Measurements from ENCODE around the gene SLC4A1AP.
"Not testable (repeated sequence)": the region's sequence is repeated elsewhere in the genome, so short reads cannot be mapped to it uniquely, and the experiment has no call there.

SLC4A1AP gene

GRCh38 chr2:27663285-27664153 is at the start of gene SLC4A1AP, which contains the start of gene SUPT7L:
Gene SLC4A1AP, plus strand, starts transcription at chr2:27663889. Its CDS starts 26 bp downstream, at chr2:27663915.
Gene SUPT7L, minus strand, starts transcription at chr2:27663614. Its CDS starts 1,422 bp downstream, at chr2:27662192.
- peak; percentile 90 for DNase-seq (ENCODE audit: low spot score)

- DNase-seq (ENCODE audit: low spot score), result no peak
Observed at GRCh38 chr2:27613985-27614384, 49.7 kb upstream of the SLC4A1AP start.

GRCh38 chr2:27615316-27615715 is 48.4 kb upstream of the SLC4A1AP start:
- DNase-seq (ENCODE audit: low spot score), result no peak

- DNase-seq (ENCODE audit: low spot score), result no peak
Observed at GRCh38 chr2:27621524-27621923, 42.2 kb upstream of the SLC4A1AP start.

GRCh38 chr2:27622921-27623384 is 40.7 kb upstream of the SLC4A1AP start:
- no peak for DNase-seq (ENCODE audit: low spot score)

GRCh38 chr2:27624943-27625342 is 38.7 kb upstream of the SLC4A1AP start:
- DNase-seq (ENCODE audit: low spot score), result no peak

GRCh38 chr2:27626323-27626722 is 37.4 kb upstream of the SLC4A1AP start:
- DNase-seq (ENCODE audit: low spot score), result not testable (repeated sequence)

- DNase-seq (ENCODE audit: low spot score), result peak; percentile 48
Observed at GRCh38 chr2:27626921-27627320, 36.8 kb upstream of the SLC4A1AP start.

- DNase-seq (ENCODE audit: low spot score), result peak; percentile 43
Observed at GRCh38 chr2:27627963-27628766, 35.5 kb upstream of the SLC4A1AP start.

- peak; percentile 97 for DNase-seq (ENCODE audit: low spot score)
Observed at GRCh38 chr2:27628767-27629709, 34.7 kb upstream of the SLC4A1AP start, which contains the start of the genes CCDC121 and GPN1. Gene CCDC121, minus strand, starts transcription at chr2:27629012. Its CDS starts 1,213 bp downstream, at chr2:27627799. Gene GPN1, plus strand, starts transcription at chr2:27629050. Its CDS starts 9 bp downstream, at chr2:27629059.

GRCh38 chr2:27630257-27630656 is 33.4 kb upstream of the SLC4A1AP start:
- not testable (repeated sequence) for DNase-seq (ENCODE audit: low spot score)

- DNase-seq (ENCODE audit: low spot score), result no peak
Observed at GRCh38 chr2:27634291-27634690, 29.4 kb upstream of the SLC4A1AP start.

- no peak for DNase-seq (ENCODE audit: low spot score)
Observed at GRCh38 chr2:27636766-27637165, 26.9 kb upstream of the SLC4A1AP start.

GRCh38 chr2:27638037-27638637 is 25.6 kb upstream of the SLC4A1AP start:
- no peak for DNase-seq (ENCODE audit: low spot score)

- no peak for DNase-seq (ENCODE audit: low spot score)
Observed at GRCh38 chr2:27638709-27639108, 25.0 kb upstream of the SLC4A1AP start.

GRCh38 chr2:27640722-27641245 is 22.9 kb upstream of the SLC4A1AP start:
- no peak for DNase-seq (ENCODE audit: low spot score)

- no peak for DNase-seq (ENCODE audit: low spot score)
Observed at GRCh38 chr2:27645197-27645596, 18.5 kb upstream of the SLC4A1AP start.

GRCh38 chr2:27647289-27647688 is 16.4 kb upstream of the SLC4A1AP start:
- no peak for DNase-seq (ENCODE audit: low spot score)

- DNase-seq (ENCODE audit: low spot score), result no peak
Observed at GRCh38 chr2:27647737-27648136, 16.0 kb upstream of the SLC4A1AP start.

- DNase-seq (ENCODE audit: low spot score), result no peak
Observed at GRCh38 chr2:27651056-27651455, 12.6 kb upstream of the SLC4A1AP start.

- DNase-seq (ENCODE audit: low spot score), result no peak
Observed at GRCh38 chr2:27652341-27652740, 11.3 kb upstream of the SLC4A1AP start.

All from NAMALWA (cell line).